Measurements from ENCODE around the gene STXBP5.

STXBP5 gene

DNA sequence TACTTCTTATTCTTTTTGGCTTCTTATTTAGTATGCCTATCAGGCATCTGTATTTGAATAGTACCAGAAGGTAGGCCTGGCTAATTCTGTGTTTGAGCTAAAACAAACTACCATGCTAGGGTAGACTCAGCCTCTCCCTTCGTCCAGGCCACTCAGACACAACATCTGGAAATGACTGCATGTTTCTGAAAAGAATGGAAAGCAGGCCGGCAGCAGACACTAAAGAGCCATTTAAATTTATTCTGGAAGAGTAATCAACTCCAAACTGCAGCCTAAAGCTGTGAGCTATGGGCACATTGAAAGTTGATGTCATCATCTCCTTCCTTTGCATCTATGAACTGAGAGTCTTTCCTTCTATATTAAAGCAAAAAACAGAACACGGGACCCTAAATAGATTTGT, 233.4 kb downstream of the STXBP5 start:
- no peak for DNase-seq (ENCODE audit: low spot score)

DNA sequence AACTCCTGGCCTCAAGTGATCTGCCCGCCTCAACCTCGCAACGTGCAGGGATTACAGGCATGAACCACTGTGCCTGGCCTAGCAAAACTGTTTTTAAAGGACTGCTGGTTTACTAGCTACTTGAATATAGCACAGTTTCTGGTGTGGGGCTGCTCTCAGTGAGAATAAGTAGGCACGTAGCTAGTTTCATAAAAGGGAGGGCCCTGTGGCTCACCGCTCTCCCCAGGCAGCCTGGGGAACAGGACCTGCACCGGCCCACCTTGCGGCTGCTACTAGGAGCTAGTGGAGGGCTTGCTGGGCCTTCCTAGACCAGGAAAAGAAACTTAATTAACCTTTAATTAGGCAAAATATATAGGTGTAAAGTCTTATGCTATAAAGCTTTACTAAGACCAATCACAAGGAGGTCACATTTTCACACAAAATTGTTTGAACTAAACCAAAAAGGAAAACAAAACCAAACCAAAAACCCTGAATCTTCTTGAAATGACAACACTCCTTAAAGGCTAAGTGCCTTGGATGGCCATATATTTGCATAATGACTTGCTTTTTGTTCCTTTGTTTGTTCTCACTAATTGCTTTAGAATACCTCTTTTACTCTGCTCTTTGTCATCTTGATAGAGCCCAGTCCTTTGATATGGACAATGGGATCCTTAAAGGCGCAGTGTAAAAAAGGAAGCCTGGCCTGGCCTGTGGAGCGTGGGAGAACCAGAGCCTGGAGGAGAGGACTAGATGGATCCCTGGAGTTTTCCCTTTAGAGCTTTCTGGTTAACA, 234.7 kb downstream of the STXBP5 start:
- DNase-seq (ENCODE audit: low spot score), result no peak

Measured in LoVo (cell line).